ENCODE measurements around the gene NCOR2.

The NCOR2 gene

GRCh38 chr12:124537525-124538193 is 29.8 kb downstream of the NCOR2 start:
- no peak for TF ChIP-seq CTCF (IDR thresholded peaks at IDR 0.05; ENCODE audit: low read depth, low read length)

GRCh38 chr12:124536641-124537040 is 30.8 kb downstream of the NCOR2 start:
- no peak for TF ChIP-seq CTCF (IDR thresholded peaks at IDR 0.05; ENCODE audit: low read depth, low read length)
- no peak for DNase-seq (ENCODE audit: extremely low read depth, low read depth)

More at GRCh38 chr12:124537525-124538193, 29.8 kb downstream of the NCOR2 start:
- no peak for DNase-seq (ENCODE audit: extremely low read depth, low read depth)

GRCh38 chr12:124534776-124535740 is 32.4 kb downstream of the NCOR2 start:
- DNase-seq (ENCODE audit: extremely low read depth, low read depth), result no peak
- no peak for TF ChIP-seq CTCF (IDR thresholded peaks at IDR 0.05; ENCODE audit: low read depth, low read length)

GRCh38 chr12:124533456-124533855 is 34.0 kb downstream of the NCOR2 start:
- no peak for DNase-seq (ENCODE audit: extremely low read depth, low read depth)
- TF ChIP-seq CTCF (IDR thresholded peaks at IDR 0.05; ENCODE audit: low read depth, low read length), result no peak

GRCh38 chr12:124532967-124533366 is 34.4 kb downstream of the NCOR2 start:
- DNase-seq (ENCODE audit: extremely low read depth, low read depth), result no peak
- TF ChIP-seq CTCF (IDR thresholded peaks at IDR 0.05; ENCODE audit: low read depth, low read length), result no peak

GRCh38 chr12:124532331-124532750 is 35.1 kb downstream of the NCOR2 start:
- TF ChIP-seq CTCF (IDR thresholded peaks at IDR 0.05; ENCODE audit: low read depth, low read length), result no peak
- no peak for DNase-seq (ENCODE audit: extremely low read depth, low read depth)

- TF ChIP-seq CTCF (IDR thresholded peaks at IDR 0.05; ENCODE audit: low read depth, low read length), result no peak
These were observed 35.5 kb downstream of the NCOR2 start for GRCh38 chr12:124531906-124532305.

More at GRCh38 chr12:124531906-124532305, 35.5 kb downstream of the NCOR2 start:
- no peak for DNase-seq (ENCODE audit: extremely low read depth, low read depth)
